ENCODE data around the gene DEFB129.
A peak's percentile ranks its signal among the peaks of the same experiment; 100 is the strongest.
"Not testable (repeated sequence)": the region's sequence is repeated elsewhere in the genome, so short reads cannot be mapped to it uniquely, and the experiment has no call there.

Gene DEFB129, protein sequence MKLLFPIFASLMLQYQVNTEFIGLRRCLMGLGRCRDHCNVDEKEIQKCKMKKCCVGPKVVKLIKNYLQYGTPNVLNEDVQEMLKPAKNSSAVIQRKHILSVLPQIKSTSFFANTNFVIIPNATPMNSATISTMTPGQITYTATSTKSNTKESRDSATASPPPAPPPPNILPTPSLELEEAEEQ

GRCh38 chr20:226958-227357 is at the start of gene DEFB129:
TSS of gene DEFB129 (plus strand) at chr20:227258. CDS start at chr20:227289, 31 bp downstream.
- DNase-seq = no peak

- DNase-seq = no peak
Measured at GRCh38 chr20:184288-184687, 42.8 kb upstream of the DEFB129 start.

DNA sequence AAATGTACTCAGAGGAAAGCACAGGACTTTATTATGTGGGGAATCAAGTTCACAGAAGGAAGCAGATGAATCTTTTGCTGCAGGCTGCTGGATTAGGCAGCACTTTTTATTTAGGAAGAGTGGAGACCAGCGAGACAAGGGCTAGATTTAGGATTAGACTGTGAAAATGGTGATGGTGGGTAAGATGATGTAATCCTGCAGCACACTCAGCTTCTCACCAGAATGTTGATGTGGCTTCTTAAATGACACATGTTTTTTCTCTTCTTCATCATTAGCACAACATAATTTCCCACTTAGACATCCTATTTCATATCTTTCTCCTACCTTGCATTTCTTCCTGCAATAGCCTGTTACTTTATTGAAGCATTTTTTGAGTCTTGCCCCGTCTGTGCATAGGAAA is 39.3 kb upstream of the DEFB129 start:
- DNase-seq = no peak

DNA sequence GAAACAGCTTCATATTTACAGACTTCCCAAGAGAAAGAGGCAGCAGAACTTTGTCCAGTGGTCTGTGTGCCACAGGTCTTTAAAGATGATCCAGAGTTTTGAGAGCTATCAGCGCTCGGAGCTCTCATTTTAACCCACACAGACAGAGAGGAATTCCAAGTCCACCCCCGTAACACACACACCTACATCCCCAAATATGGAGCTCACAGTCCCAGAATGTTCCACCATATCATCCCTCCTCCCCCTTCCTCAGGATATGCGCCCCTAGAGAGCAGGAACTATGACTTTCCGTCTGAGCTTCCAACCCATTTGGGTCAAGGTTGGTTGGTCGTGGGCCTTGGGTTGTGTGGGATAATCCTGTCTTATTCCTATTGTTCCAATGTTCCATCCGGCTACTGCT is 37.4 kb upstream of the DEFB129 start, which contains the start of gene DEFB128:
TSS of gene DEFB128 (minus strand) at position 101 of the 400 bp plus-strand sequence. CDS start at position 13, 88 bp downstream.
- no peak for DNase-seq

DNA sequence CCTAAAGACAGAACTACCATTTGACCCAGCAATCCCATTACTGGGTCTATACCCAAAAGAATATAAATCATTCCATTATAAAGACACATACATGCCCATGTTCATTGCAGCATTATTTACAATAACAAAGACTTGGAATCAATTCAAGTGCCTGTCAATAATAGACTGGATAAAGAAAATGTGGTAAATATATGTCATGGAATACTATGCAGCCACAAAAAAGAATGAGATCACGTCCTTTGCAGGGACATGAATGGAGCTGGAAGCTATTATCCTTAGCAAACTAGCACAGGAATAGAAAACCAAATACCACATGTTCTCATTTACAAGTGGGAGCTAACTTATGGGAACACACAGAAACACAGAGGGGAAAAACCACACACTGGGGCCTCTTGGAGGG is 28.8 kb upstream of the DEFB129 start:
- no peak for DNase-seq

DNA sequence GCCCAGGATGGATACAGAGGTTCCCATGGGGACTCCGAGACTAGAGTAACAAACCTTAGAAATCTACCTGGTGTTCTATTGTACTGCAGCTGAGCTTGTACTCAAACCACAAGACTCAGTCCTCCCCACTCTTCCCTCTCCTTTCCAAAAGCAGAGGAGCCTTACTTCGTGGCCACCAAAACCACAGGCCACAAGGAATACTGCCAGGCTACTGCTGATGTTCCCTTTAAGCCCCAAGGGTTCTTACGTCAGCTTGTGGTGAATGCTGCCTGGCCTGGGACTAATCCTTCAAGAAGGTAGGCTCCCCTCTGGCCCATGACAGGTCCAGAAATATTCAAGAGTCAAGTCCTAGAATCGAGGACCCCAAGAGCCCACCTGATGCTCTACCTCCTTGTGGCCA is 27.1 kb upstream of the DEFB129 start:
- DNase-seq = no peak

GRCh38 chr20:203630-204029 is 23.4 kb upstream of the DEFB129 start:
- DNase-seq = not testable (repeated sequence)

- peak; percentile 64 for DNase-seq
Measured at GRCh38 chr20:208942-209566, 18.0 kb upstream of the DEFB129 start.

DNA sequence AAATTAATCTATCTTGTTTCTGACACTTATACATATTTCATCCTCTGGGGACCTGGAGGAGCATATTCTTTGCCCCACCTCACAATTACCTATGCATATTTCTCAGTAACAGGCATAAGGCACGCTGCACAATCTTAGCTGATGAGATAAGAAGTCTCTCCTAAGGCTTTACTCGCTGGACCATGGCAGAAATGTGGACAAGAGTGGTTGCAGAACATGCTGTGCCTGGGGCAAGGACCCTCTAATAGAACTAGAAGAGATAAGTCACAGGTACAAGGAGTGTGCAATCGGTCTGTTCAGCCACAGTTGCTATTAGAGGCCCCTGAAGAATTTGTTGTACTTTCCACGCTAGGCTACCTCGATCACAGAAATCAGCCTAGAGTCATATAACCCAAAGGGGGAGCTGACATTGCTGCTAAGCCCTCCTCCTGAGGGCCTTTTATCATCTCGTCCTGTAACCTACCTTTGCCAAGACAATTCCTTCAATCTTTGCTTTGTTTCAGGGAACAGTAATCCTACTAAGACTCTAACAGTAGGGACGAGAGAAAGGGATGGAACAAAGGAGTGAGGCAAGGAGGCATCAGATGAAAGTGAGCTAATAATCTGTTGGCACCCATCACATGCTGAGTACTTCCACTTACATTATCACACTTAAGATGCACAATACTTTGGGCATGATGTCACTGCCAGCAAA is 16.1 kb upstream of the DEFB129 start:
- DNase-seq = no peak

GRCh38 chr20:214383-214782 is 12.7 kb upstream of the DEFB129 start:
- no peak for DNase-seq

DNA sequence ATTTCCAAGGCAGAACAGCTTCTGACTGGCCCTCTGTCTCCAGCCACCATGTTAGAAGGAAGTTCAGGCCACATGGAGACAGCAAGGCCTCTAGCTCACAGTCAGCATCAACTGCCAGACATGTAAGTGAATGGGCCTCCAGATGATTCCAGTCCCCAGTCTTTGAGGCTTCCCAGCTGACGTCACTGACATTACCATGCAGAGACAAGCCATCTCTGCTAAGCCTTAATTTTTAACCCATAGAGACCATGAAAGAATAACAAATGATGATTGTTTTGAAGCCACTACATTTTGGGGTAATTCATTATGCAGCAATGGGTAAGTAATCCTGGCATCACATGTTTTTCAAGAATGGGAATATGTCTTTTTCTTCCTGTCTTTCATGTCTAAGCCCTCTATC is 11.3 kb upstream of the DEFB129 start:
- no peak for DNase-seq

- no peak for DNase-seq
Measured at GRCh38 chr20:217266-217665, 9.8 kb upstream of the DEFB129 start.

DNA sequence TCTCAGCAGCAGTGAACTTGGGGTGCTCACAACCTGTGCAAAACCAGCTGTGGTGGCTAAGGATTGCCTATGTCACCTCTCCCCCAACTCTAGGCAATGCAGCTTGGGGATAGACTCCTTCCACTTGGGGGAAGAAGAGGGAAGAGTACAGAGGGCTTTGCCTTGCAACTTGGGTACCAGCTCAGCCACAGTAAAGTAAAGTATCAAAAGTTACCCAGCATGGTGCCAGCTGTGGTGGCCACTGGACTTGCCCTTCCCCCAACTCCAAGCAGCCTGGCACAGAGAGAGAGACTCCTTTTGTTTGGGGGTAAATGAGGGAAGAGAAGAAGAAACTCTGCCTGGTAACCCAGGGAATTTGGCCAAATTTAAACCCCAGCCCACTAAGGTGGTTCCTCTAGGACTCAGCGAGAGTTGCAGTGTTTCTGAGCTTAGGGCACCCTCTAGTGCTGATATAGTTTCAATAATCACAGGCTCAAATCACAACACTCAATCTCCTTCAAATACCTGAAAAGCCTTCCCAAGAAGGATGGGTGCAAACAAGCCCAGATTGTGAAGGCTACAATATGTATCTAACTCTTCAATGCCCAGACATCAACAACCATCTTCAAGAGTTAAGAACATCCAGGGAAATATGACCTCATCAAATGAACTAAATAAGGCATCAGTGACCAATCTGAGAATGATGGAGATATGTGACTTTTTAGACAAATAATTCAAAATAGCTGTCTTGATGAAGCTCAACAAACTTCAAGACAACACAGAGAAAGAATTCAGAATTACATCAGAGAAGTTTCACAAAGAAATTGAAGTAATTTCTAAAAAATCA is 7.6 kb upstream of the DEFB129 start:
- DNase-seq = peak; percentile 4

DNA sequence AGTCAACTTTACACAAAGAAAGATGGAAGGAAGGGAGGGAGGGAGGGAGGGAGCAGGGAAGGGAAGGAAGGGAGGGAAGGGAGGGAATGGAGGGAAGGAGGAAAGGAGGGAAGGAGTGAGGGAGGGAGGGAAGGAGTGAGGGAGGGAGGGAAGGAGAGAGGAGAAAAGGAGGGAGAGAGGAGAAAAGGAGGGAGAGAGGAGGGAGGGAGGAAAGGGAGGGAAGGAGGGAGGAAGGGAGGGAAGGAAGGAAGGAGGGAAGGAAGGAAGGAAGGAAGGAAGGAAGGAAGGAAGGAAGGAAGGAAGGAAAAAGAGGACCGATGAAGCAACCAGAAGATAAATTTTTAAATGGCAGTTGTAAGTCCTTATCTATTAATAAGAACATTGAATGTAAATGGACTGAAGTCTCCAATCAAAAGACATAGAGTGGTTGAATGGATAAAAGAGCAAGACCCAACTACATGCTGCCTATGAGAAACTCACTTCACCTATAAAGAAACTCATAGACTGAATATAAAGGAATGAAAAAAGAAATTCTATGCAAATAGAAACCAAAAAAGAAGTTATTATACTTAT is 5.7 kb upstream of the DEFB129 start:
- no peak for DNase-seq

GRCh38 chr20:225879-226278 is 1.2 kb upstream of the DEFB129 start:
- DNase-seq = not testable (repeated sequence)

DNA sequence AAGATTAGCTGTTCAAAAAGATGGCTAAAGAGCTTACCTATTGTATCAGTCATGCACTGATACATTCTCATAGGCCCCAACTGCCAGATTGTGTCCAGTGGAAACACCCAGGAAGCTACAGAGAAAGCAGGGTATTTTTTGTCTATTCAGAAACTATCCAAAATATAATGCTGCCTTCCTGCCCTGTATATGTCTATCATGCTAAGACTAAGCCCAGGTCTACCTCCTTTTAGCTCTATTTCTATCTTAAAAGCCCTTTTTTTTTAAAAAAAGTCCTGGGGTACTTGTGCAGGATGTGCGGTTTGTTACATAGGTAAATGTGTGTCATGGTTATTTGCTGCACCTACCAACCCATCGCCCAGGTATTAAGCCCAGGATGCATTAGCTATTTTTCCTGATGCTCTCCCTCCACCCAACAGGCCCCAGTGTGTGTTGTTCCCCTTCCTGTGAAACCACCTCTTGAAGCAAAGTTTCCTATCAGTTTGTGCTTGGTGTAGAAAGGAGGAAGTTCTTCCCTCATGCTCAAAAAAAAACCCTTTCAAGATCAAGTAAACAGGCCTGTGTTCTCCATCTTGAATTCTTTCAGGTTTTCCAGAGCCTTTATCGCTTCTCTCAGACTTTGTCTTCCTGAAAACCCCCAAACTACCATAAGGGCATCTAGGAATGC is 514 bp downstream of the DEFB129 start:
- DNase-seq = no peak

DNA sequence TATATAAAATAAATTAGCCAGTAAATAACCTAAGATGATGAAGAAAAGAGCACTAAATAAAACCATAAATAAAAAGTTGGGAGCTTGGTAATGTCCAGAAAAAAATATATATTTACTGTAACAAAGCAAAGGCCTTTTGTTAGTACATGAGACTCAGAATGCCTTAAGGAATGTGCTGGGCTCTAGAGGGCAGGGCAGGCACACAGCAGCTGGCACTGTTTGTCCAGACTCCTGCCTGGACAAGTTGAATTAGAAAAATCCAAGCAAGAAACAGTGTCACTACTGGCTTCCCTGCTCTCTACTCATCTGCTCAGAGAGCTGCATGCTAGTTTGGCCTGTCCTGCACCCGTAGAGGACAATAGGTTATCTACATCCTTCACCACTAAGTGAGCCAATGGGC is 8.8 kb downstream of the DEFB129 start:
- no peak for DNase-seq

- peak; percentile 47 for DNase-seq
Measured at GRCh38 chr20:237489-237888, 10.4 kb downstream of the DEFB129 start.

GRCh38 chr20:237929-238328 is 10.9 kb downstream of the DEFB129 start:
- peak; percentile 51 for DNase-seq

GRCh38 chr20:242905-243304 is 15.8 kb downstream of the DEFB129 start:
- no peak for DNase-seq

- no peak for DNase-seq
Measured at GRCh38 chr20:251354-251753, 24.3 kb downstream of the DEFB129 start.

DNA sequence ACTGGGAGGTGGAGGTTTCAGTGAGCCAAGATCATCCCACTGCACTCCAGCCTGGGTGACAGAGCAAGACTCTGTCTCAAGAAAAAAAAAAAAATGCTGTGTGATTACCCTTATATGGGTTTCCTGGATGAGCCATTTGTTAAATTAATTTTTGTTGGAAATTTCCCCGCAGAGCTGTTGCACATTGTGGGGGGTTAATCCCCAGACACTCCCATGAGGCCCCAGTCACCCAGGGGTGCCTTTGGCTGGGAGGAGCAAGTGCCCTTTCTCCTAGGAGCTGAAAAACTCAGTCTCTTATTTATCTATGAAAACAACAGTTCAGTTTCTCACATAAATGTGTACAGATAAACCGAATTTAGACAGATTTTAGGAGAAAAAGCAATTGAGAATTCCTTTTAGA is 25.7 kb downstream of the DEFB129 start:
- DNase-seq = no peak
